Erythroblast (primary cell): ENCODE measurements around the gene IRX4.

ENCODE experiments used
- GATA1 ChIP-seq: IDR thresholded peaks from 2 replicates; pipeline ENCODE4 v1.6.1; 2011; ENCODE audit warnings: low read depth, mild to moderate bottlenecking, control low read depth, low read length, moderate library complexity
- POLR2A ChIP-seq: IDR thresholded peaks from 2 replicates; pipeline ENCODE4 v1.6.1; 2011; ENCODE audit warnings: mild to moderate bottlenecking, low read length

GRCh38 chr5:1834721-1835429 is 47.9 kb downstream of the IRX4 start:
- TF ChIP-seq POLR2A = no peak
- TF ChIP-seq GATA1 = no peak
